CD14-positive monocyte (primary cell): Measurements from ENCODE around the gene C4orf51. TPM values are rescaled to one million over a fixed set of nuclear protein-coding genes. Genes with fewer than 3 reads are reported as not detected.

Experiments used
- DNase-seq, 3 donors: peaks; one replicate each; pipeline ENCODE4 v3.0.0-alpha.2; 2011 to 2022
- H2AFZ ChIP-seq: 2 replicates; pipeline ENCODE4 v1.6.0; 2012; ENCODE audit warnings: mild to moderate bottlenecking, low read depth, low read length, inconsistent platforms; ENCODE audit not compliant: insufficient read depth, poor library complexity, severe bottlenecking
- H3K27ac ChIP-seq, 2 donors: 1 replicate in 1 of 2; 2 replicates in 1 of 2; pipeline ENCODE4 v1.5.1; 2012 to 2013; ENCODE audit warnings: low read length in 2 of 2, control low read depth in 1 of 2, inconsistent platforms in 1 of 2, low read depth in 1 of 2, mild to moderate bottlenecking in 1 of 2
- H3K27me3 ChIP-seq, 2 donors: one replicate each; pipeline versions ENCODE4 v1.6.0 to v1.6.1; 2011 to 2013; ENCODE audit warnings: low read length in 2 of 2; ENCODE audit not compliant: control insufficient read depth in 2 of 2, insufficient read depth in 2 of 2
- H3K36me3 ChIP-seq, 2 donors: replicated peaks in 1 of 2; 1 replicate in 1 of 2; 2 replicates in 1 of 2; pipeline versions ENCODE4 v1.5.1 to v1.6.1; 2012 to 2013; ENCODE audit warnings: low read length in 2 of 2, control low read depth in 1 of 2, inconsistent platforms in 1 of 2, mild to moderate bottlenecking in 1 of 2; ENCODE audit not compliant: insufficient read depth in 2 of 2, control insufficient read depth in 1 of 2
- H3K4me1 ChIP-seq, 2 donors: 1 replicate in 1 of 2; 2 replicates in 1 of 2; pipeline versions ENCODE4 v1.5.1 to v1.6.1; 2012 to 2013; ENCODE audit warnings: low read length in 2 of 2, control low read depth in 1 of 2, inconsistent platforms in 1 of 2, mild to moderate bottlenecking in 1 of 2, moderate library complexity in 1 of 2; ENCODE audit not compliant: insufficient read depth in 2 of 2, control insufficient read depth in 1 of 2
- H3K4me2 ChIP-seq: replicated peaks from 2 replicates; pipeline ENCODE3; 2012; ENCODE audit warnings: low read length, moderate library complexity, mild to moderate bottlenecking; ENCODE audit not compliant: poor library complexity, severe bottlenecking; ENCODE audit errors: extremely low read depth
- H3K4me3 ChIP-seq, 3 experiments: fragments of 200-600 bp in 1 of 3; sonication (generic) in 1 of 3; replicated peaks in 1 of 3; 1 replicate in 2 of 3; 2 replicates in 1 of 3; pipeline ENCODE4 v1.5.1; 2011 to 2013; ENCODE audit warnings: low read length in 3 of 3, mild to moderate bottlenecking in 3 of 3, control low read depth in 2 of 3, low read depth in 2 of 3, inconsistent platforms in 1 of 3, moderate library complexity in 1 of 3
- H3K79me2 ChIP-seq: 2 replicates; pipeline ENCODE4 v1.6.0; 2012; ENCODE audit warnings: mild to moderate bottlenecking, control low read depth, inconsistent platforms, low read length, moderate library complexity; ENCODE audit not compliant: insufficient read depth
- H3K9ac ChIP-seq: 2 replicates; pipeline ENCODE4 v1.6.0; 2017; ENCODE audit warnings: low read length, mild to moderate bottlenecking; ENCODE audit not compliant: insufficient read depth, poor library complexity, severe bottlenecking
- H3K9me3 ChIP-seq, 2 donors: replicated peaks in 1 of 2; 1 replicate in 1 of 2; 2 replicates in 1 of 2; pipeline versions ENCODE4 v1.5.1 to v1.6.1; 2012 to 2013; ENCODE audit warnings: low read length in 2 of 2, control low read depth in 1 of 2; ENCODE audit not compliant: control insufficient read depth in 1 of 2, insufficient read depth in 1 of 2
- H4K20me1 ChIP-seq: 2 replicates; pipeline ENCODE4 v1.6.0; 2012; ENCODE audit warnings: mild to moderate bottlenecking, low read length, control low read depth, moderate library complexity; ENCODE audit not compliant: insufficient read depth
- H3K27ac Mint-ChIP-seq, 7 donors: one replicate each; pipeline ENCODE4 v1.8.0; 2020; ENCODE audit warnings: mild to moderate bottlenecking in 7 of 7, mixed read lengths in 7 of 7, moderate library complexity in 6 of 7, inconsistent platforms in 2 of 7
- H3K27me3 Mint-ChIP-seq, 3 donors: one replicate each; pipeline ENCODE4 v1.8.0; 2021 to 2022; ENCODE audit warnings: low read depth in 3 of 3, mild to moderate bottlenecking in 3 of 3, mixed read lengths in 3 of 3, moderate library complexity in 3 of 3, inconsistent platforms in 1 of 3
- H3K36me3 Mint-ChIP-seq, 2 donors: one replicate each; pipeline ENCODE4 v1.8.0; 2020; ENCODE audit warnings: mixed read lengths in 2 of 2, inconsistent platforms in 1 of 2, mild to moderate bottlenecking in 1 of 2
- H3K4me1 Mint-ChIP-seq: one replicate; pipeline ENCODE4 v1.8.0; 2020; ENCODE audit warnings: mild to moderate bottlenecking, mixed read lengths
- H3K4me3 Mint-ChIP-seq, 2 donors: one replicate each; pipeline ENCODE4 v1.8.0; 2020; ENCODE audit warnings: mild to moderate bottlenecking in 2 of 2, mixed read lengths in 2 of 2, moderate library complexity in 1 of 2
- H3K9me3 Mint-ChIP-seq, 7 donors: one replicate each; pipeline ENCODE4 v1.8.0; 2020 to 2022; ENCODE audit warnings: mixed read lengths in 7 of 7, mild to moderate bottlenecking in 6 of 7, moderate library complexity in 6 of 7, inconsistent platforms in 2 of 7
- CTCF ChIP-seq: fragments of 200-600 bp; IDR thresholded peaks from one replicate; pipeline ENCODE4 v1.8.0; 2022; ENCODE audit warnings: antibody characterized with exemption, mild to moderate bottlenecking
- WGBS: methylation state at CpG from one replicate; pipeline ENCODE4 v1.1.5; 2013; ENCODE audit warnings: missing lambda C conversion rate; ENCODE audit not compliant: insufficient coverage; 5-methylcytosine and 5-hydroxymethylcytosine counted together
- intact Hi-C, 2 donors: fragments of 100-400 bp; cut with micrococcal nuclease; formaldehyde crosslinking; loops; one replicate each; pipeline versions ENCODE4 v1.15.0 to v1.15.1; 2023
- polyA plus RNA-seq, 3 donors: library from polyadenylated mRNA; depleted of rRNA in 1 of 3; unstranded in 2 of 3; stranded (reverse) in 1 of 3; fragments of 300-500 nt in 2 of 3; fragments of >200 nt in 1 of 3; fragmentation: Illumina TruSeq in 2 of 3; gene quantifications; 1 replicate in 2 of 3; 2 replicates in 1 of 3; pipeline ENCODE4 v1.2.3, GENCODE V29; 2012 to 2021

The C4orf51 gene
- polyA plus RNA-seq, 3 donors: not detected

- intact Hi-C loops: no loop called here
- H3K4me1 Mint-ChIP-seq: peaks cover 23% of the 10 kb centered on the region
- TF ChIP-seq CTCF: no peak
- H3K36me3 Mint-ChIP-seq: peaks cover 0 to 3% of the 10 kb centered on the region in 2 donors
- no peaks in the 10 kb centered on the region for H3K36me3 ChIP-seq
- no peak overlapping the region for H3K4me3 Mint-ChIP-seq
- no peak overlapping the region for H3K4me2 ChIP-seq
- WGBS: 100% methylated on average over 4 of the region's 6 CpGs
- no peak overlapping the region for H3K27ac ChIP-seq
- no peak for DNase-seq
- H3K27me3 ChIP-seq: no peaks in the 10 kb centered on the region
- peaks cover 0 to 2% (median 0%) of the 10 kb centered on the region in 7 donors for H3K9me3 Mint-ChIP-seq
- peaks cover 0 to 2% (median 0%) of the 10 kb centered on the region in 3 donors for H3K27me3 Mint-ChIP-seq
- H2AFZ ChIP-seq: no peak overlapping the region
- H3K9me3 ChIP-seq: no peaks in the 10 kb centered on the region
- H3K27ac Mint-ChIP-seq: no peak overlapping the region
- H3K79me2 ChIP-seq: no peaks in the 10 kb centered on the region
- peaks cover 19 to 26% of the 10 kb centered on the region in 2 donors for H3K4me1 ChIP-seq
- no peak overlapping the region for H3K9ac ChIP-seq
- H4K20me1 ChIP-seq: no peaks in the 10 kb centered on the region
- no peak overlapping the region for H3K4me3 ChIP-seq
Measured at GRCh38 chr4:145774473-145774872, 94.5 kb downstream of the C4orf51 start.

GRCh38 chr4:145775406-145775805 is 95.5 kb downstream of the C4orf51 start:
- peaks cover 0 to 3% of the 10 kb centered on the region in 2 donors for H3K36me3 Mint-ChIP-seq
- H3K36me3 ChIP-seq: no peaks in the 10 kb centered on the region

More at GRCh38 chr4:145775406-145775805, 95.5 kb downstream of the C4orf51 start:
- Histone ChIP-seq H3K4me3 (no peak overlapping the region), H3K4me2 (no peak overlapping the region), H4K20me1 (no peaks in the 10 kb centered on the region), H3K9ac (no peak overlapping the region), H3K4me1 (peaks cover 13 to 23% of the 10 kb centered on the region in 2 donors), H3K27me3 (no peaks in the 10 kb centered on the region), H3K79me2 (no peaks in the 10 kb centered on the region), H3K27ac (no peak overlapping the region), H2AFZ (no peak overlapping the region), H3K9me3 (no peaks in the 10 kb centered on the region)
- no peak for TF ChIP-seq CTCF
- H3K4me1 Mint-ChIP-seq: peaks cover 21% of the 10 kb centered on the region
- no peak for DNase-seq
- no peak overlapping the region for H3K4me3 Mint-ChIP-seq
- H3K27me3 Mint-ChIP-seq: peaks cover 0 to 2% (median 0%) of the 10 kb centered on the region in 3 donors
- WGBS: 88% methylated on average over 2 of the region's 3 CpGs
- peaks cover 0 to 2% (median 0%) of the 10 kb centered on the region in 7 donors for H3K9me3 Mint-ChIP-seq
- no peak overlapping the region for H3K27ac Mint-ChIP-seq
- intact Hi-C loops: no loop called here
